Mesenteric fat pad (tissue), 1 donor: ENCODE results near the gene OMP. TPM values are rescaled to one million over a fixed set of nuclear protein-coding genes. Genes with fewer than 3 reads are reported as not detected.
"Not testable (repeated sequence)": the region's sequence is repeated elsewhere in the genome, so short reads cannot be mapped to it uniquely, and the experiment has no call there.

ENCODE experiments used
- DNase-seq: peaks from one replicate; pipeline ENCODE4 v3.0.0-alpha.2; 2020; ENCODE audit warnings: low spot score
- total RNA-seq: library from RNA; stranded (reverse); fragmentation: NEBNext Ultra II Directional; extraction: Animal tissue kit (Norgen Biotek cat#: 25700); gene quantifications from one replicate; pipeline ENCODE4 v1.2.1, GENCODE V29; 2021
- donor health status: DM: yes; HTN: yes; CAD: no.

The OMP gene
- total RNA-seq, 1 donor from 2014 or later: not detected

- peak; percentile 77 for DNase-seq
Measured at GRCh38 chr11:77085652-77086051, 17.0 kb upstream of the OMP start.

GRCh38 chr11:77086521-77087472, 15.8 kb upstream of the OMP start:
- DNase-seq: no peak

DNA sequence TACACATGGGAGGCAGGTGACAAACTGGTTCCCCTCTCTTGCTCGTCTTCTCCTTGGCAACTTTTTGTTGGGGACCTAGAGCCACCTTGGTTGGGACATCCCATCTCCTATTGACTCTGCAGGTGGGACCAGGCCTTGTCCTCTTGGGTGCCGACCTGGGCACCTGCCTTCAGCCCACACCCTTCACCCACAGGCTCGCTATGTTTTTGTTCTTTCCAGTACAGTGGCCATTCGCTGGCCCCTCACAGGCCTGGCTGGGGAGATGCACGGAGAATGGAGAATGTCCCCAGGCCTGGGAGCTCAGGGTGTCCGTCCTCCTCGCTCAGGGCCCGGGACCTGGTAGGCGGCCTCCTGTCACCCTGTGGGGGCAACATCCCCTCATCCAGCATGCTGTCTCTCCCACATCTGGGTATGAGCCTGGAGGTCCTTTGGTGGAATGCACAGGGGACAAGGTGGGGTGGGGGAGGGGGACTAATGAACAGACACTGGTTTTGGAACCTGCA, 14.9 kb upstream of the OMP start:
- DNase-seq: no peak

DNA sequence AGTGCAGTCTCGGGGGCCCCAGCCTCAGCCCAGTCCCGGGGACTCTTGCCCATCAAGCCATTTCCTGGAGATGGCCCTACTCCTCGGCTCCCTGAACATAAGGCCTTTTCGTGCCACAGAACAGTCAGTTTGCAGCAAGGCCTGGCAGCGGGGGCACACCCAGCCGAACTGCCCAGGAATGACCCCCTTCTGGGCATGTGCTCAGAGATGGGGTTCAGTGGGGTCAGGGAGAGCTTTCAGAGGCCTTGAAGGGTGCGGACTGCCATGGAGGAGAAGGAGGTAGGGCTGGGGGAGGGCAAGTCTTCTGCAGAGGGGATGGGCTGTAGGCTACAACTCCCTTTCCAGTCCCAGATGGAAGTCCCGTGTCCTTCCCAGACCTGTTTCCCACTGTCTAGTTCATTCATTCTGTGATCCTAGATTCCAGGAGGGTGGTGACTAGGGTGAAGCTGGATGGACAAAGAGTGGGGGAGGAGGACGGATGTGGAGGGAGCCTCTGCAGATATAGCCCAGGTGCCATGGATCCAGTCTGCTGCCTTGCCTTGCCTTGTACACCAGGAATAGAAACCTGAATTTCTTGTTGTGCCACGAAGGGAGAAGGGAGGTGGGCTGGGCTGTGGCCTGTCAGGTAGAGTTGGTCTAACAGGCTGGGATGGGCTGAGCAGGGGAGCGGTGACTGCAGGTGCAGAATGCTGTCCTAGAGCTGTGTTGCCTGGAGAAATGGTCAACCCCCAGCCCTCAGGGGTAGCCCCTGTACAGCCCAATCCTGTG, 14.2 kb upstream of the OMP start:
- DNase-seq: no peak

GRCh38 chr11:77089004-77089545, 13.6 kb upstream of the OMP start:
- no peak for DNase-seq

GRCh38 chr11:77090046-77090372, 12.6 kb upstream of the OMP start:
- DNase-seq: no peak

- DNase-seq: no peak
Measured at GRCh38 chr11:77090373-77091111, 12.1 kb upstream of the OMP start.

GRCh38 chr11:77091146-77091940, 11.3 kb upstream of the OMP start:
- no peak for DNase-seq

- DNase-seq: no peak
Measured at GRCh38 chr11:77092382-77092781, 10.3 kb upstream of the OMP start.

- no peak for DNase-seq
Measured at GRCh38 chr11:77093056-77093891, 9.4 kb upstream of the OMP start.

GRCh38 chr11:77093987-77094840, 8.4 kb upstream of the OMP start:
- DNase-seq: no peak

- DNase-seq: no peak
Measured at GRCh38 chr11:77094841-77095365, 7.7 kb upstream of the OMP start.

DNA sequence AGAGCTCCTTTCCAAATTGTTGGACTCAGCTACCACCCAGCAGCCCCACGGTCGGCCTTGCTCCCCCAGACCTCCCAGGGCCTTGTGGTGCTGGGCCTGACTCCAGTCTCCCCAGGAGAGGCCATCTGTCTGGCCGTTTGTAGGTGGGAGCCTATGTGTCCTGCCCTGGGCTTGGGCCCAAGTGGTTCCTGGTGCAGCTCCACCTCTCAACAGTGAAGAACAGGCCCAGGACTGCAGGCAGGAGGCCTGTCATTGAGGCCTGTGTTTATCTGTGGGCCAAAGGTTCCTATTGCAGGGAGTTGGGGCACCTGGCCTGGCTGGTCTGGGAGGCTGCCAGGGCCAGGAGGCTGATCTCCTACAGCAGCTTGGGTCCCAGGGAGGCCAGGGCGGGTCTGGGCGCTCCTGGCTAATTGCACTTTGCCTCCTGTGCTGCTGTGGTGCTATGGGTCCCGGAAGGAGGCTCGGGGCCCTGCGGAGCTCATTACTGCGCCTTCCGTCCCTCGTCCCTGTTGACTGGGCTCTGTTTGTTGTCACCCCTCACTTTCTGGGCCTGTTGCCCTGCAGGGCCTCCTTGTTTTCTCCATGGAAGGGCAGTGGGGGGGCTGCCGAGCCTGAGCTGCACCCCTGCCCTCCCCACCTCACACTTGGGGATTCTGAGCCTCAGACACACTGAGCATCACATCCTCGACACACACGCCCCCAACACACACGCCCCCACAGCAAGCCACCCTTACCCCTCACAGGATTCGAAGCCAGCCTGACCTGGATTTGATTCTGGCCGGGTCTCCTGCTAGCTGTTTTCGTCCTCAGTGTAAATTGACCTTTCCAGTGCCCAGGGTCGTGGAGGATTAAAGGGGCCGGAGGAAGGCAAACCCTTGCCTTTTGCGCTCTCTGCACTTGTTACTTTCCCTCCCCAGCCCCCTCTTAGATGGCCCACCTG, 6.8 kb upstream of the OMP start:
- DNase-seq: no peak

- no peak for DNase-seq
Measured at GRCh38 chr11:77096591-77097019, 6.0 kb upstream of the OMP start.

- not testable (repeated sequence) for DNase-seq
Measured at GRCh38 chr11:77097180-77097579, 5.5 kb upstream of the OMP start.

- no peak for DNase-seq
Measured at GRCh38 chr11:77100166-77101042, 2.2 kb upstream of the OMP start.
